HG03196 (cell line): Measurements from ENCODE around the gene DCAF5.

Source experiments
- ATAC-seq: cut with Tn5 transposase; IDR thresholded peaks from one replicate; pipeline ENCODE4 v1.9.1; 2021; ENCODE audit not compliant: unreplicated experiment

The DCAF5 gene

DNA sequence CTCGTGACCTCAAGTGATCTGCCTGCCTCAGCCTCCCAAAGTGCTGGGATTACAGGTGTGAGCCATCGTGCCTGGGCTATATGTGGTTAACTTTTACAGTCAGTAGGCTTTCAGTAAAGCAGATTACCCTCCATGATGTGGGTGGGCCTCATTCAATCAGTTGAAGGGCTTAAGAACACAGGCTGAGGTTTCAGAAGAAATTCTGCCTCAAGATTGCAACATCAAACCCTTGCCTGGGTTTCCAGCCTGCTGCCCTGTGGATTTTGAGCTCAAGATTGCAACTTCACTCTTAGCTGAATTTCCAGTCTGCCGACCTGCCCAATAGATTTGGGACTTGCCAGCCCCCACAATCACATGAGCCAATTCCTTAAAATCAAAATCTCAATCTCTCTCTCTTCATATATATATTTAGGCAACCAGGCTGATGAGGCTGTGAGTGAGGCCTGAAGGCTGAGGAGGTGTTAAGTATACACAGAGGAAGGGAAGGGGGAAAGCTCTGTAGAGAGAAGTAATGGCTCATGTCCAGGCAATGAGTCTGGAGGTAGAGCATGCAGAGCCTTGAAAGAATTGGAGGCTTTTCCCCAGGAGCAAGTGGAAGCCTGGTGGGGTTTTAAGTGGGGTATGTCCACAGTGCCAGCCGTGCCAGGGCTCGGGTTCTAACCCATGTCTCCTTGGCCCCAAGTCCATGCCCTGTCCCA, 140.5 kb downstream of the DCAF5 start:
- ATAC-seq, result no peak

DNA sequence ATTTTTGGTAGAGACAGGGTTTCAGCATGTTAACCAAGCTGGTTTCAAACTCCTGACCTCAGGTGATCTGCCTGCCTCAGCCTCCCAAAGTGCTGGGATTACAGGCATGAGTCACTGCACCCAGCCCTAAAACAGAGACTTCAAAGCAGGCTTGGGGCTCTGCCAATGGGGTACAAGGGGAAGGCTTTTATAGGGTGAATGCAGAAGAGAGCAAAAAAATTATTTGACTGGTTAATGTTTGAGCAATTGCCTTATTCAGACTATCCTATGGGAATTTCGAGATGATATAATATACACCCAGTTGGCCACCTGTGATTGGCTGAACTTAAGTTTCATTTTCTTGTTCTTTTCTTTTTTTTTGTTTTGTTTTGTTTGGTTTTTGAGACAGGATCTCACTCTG, 142.3 kb downstream of the DCAF5 start:
- no peak for ATAC-seq

DNA sequence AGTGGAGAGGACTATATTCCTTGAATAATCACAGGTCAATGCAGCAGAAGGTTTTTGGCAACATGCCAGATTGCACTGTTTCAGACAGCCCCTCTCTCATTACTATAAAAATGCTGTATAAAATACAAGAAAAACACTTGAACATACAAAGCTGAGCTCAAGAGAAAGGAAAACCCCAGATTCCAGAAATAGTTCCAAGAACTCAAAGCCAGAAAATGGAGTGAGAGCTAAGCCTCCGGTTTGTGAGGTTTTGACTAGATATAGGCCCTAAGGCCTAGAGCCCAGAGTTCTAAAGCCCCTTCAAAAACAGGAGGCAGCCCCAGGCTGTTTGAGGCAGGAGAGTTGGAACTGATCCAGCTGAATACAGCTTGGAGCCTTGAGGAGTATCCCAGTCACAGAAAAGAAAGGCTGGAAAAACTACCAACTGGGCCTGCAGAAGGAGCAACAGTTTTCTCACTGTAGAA, 144.5 kb downstream of the DCAF5 start:
- ATAC-seq, result no peak

DNA sequence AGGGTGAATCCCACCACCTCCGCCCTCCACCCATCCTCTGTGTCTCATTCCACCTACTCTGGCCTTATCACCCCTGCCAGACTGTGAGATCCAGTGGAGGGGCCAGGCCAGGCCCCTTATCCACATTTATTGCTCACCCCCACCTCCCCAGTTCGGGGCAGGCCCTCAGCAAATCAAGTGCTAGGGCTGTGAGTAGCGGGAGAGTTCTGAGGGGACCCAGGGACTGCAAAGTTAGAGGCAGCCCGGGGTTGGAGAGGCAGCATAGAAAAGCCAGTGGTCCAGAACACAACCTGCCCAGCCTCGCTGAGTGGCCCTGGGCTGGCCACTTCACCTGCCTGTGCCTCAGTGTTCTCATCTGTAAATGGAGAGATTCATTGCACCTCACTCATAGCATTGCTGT, 146.6 kb downstream of the DCAF5 start:
- no peak for ATAC-seq

DNA sequence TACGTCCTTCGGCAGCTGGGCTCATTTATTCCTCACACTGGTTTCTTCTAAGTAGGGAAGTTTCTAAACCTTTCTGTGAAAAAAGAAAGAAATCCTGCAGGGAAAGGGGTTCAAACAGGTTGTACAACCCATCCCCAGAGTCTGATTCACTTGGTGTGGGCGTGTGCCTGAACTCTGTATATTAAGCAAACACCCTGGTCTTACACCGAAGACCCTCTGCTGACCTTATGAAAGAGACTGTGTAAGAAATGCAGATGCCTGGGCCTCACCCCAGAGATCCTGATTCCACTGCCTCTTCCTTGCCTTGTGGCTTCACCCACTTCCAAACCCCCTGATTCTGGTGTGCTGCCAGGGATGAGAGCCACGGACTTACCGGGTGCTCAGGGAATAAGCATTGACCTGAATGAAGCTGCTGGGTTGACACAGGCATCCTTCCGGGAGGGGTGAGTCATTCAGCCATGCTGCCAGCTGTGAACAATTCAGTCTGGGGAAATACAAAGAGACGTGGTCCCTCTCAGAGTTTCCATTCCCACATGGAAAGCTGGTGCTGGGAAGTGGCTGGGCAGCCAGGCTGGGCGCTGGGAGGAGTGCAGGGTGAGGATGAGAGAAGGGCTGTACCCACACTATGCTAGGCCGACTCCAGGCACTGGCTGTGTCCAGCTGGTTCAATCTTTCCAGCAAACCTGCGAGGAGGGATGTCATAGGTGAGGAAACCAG, 147.3 kb downstream of the DCAF5 start:
- no peak for ATAC-seq

DNA sequence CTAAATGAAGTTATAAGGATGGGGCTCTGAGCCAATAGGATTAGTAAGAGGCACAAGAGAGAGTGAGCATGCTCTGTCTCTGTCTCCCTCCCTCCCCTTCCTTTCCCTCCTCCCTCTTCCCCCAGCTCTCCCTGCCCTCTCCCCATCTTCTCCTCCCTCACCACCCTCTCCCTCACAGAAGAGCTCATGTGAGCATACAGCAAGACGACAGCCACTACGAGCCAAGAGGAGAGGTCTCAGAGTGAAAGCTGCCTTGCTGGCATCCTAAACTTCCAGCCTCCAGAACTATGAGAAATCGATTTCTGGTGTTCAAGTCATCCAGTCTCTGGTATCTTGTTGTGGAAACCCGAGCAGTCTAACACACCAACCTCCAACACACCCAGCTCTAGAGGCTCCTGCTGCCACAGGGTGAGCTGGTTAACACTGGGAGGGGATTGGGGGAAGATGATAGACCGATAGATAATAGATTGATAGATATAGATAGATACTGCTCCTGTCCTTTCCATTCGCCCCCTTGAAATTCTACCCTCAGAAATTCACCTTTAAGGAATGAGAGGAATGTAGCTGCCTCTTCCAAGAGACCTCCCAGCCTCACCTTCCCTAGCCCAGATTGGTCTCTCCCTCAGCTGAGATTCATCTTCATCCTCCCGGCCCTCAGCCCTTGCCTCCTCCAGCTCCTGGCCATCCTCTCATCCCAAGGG, 148.0 kb downstream of the DCAF5 start:
- no peak for ATAC-seq

DNA sequence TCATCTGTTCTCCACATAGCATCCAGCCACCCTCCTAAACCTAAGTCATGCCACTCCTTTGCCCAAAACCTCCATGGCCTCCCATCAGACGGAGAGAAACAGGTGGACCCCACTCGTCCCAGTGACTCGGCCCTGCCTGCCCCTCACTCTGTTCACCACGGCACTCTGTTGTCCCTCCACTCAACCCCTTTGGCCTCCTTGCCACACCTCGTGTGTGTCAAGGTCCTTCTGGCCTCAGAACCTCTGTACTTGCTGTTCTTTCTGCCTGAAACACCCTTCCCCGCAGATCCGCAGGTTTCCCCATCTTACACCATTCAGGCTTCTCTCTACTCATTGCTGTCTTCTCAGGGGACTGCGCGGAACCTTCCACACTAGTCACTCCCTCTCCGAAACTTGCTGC, 149.3 kb downstream of the DCAF5 start:
- no peak for ATAC-seq

DNA sequence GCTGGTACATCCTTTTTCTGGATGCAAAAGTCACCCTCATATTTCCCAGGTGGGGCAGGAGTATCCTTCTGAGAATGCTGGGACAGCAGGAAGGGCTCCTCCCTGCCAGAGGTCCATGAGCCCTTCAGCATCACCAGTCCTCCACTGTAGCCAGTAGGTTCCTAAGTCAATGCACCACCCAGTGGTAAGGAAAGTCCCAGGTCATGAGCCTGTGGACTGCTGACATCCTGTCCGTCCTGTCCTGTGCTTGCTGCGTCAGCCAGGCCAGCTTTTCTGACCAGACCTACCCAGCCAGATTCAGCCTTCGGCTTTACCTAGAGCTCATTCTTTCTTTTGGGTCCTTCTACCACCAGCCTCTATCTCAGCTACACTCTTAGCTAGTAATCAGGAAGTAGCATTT, 150.8 kb downstream of the DCAF5 start:
- no peak for ATAC-seq

DNA sequence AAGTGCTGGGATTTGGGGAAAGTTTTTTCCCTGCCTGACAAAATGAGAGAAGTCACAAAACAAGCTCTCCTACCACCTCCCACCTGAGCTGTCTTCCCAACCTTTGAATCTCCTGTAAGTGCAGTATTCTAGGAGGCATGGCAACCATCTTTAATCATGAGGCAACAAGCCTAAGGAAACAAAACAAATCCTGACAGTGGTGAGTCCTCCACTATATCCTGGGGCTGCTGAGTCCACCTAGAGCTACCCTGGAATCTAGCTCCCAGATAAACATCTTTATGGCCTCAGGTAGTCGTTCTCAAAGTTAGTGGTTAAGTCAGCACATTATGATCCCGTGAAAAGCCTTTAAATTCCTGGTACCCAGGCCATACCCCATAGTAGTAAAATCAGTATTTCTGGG, 151.5 kb downstream of the DCAF5 start:
- ATAC-seq, result no peak
